Colonic mucosa (tissue), 4 donors: ENCODE data around the gene ZC3HAV1. TPM values are rescaled to one million over a fixed set of nuclear protein-coding genes. Genes with fewer than 3 reads are reported as not detected.
A peak's percentile ranks its signal among the peaks of the same experiment; 100 is the strongest.

Experiments used
- DNase-seq: peaks from one replicate; pipeline ENCODE4 v3.0.0-alpha.2; 2020
- H3K27ac ChIP-seq: fragments of 200-600 bp; one replicate; pipeline ENCODE4 v1.8.0; 2021
- H3K27me3 ChIP-seq: fragments of 200-600 bp; one replicate; pipeline ENCODE4 v1.8.0; 2021
- H3K36me3 ChIP-seq: fragments of 200-600 bp; one replicate; pipeline ENCODE4 v1.8.0; 2021
- H3K4me1 ChIP-seq: fragments of 200-600 bp; one replicate; pipeline ENCODE4 v1.8.0; 2021; ENCODE audit warnings: mild to moderate bottlenecking
- H3K4me3 ChIP-seq: fragments of 200-600 bp; one replicate; pipeline ENCODE4 v1.8.0; 2021
- H3K9ac ChIP-seq, 2 donors: one replicate each; pipeline ENCODE4 v1.7.0; 2013; ENCODE audit warnings: control low read depth in 2 of 2, low read depth in 2 of 2, low read length in 2 of 2
- H3K9me3 ChIP-seq: fragments of 200-600 bp; one replicate; pipeline ENCODE4 v1.8.0; 2021
- CTCF ChIP-seq: fragments of 200-600 bp; IDR thresholded peaks from one replicate; pipeline ENCODE4 v1.8.0; 2022; ENCODE audit warnings: antibody characterized with exemption, mild to moderate bottlenecking
- intact Hi-C: fragments of 100-400 bp; cut with DNase I; formaldehyde crosslinking; loops from one replicate; pipeline ENCODE4 v1.14.1; 2022
- total RNA-seq, 2 donors: library from RNA; stranded (reverse); fragmentation: NEBNext Ultra II Directional in 1 of 2; extraction: Animal tissue kit (Norgen Biotek cat#: 25700) in 1 of 2; gene quantifications; one replicate each; pipeline ENCODE4 v1.2.1, GENCODE V29; 2021
- donor health status: healthy.
- donor health status: DM: no; HTN: no; CAD: no.
- donor health status: DM: no; HTN: no; CAD: no.

ZC3HAV1 gene
- total RNA-seq, 2 donors from 2014 or later = 29.0 to 33.8 TPM

- DNase-seq = no peak
- Histone ChIP-seq H3K4me1 (no peaks in the 10 kb centered on the region), H3K27ac (no peak overlapping the region), H3K9ac (no peak overlapping the region), H3K27me3 (no peaks in the 10 kb centered on the region), H3K36me3 (peaks cover 11% of the 10 kb centered on the region), H3K4me3 (no peak overlapping the region), H3K9me3 (no peaks in the 10 kb centered on the region)
- intact Hi-C loops = loop anchor here (2.0 to 5.0 kb wide), 2 partner anchors 57 to 189 kb away; no protein-coding TSS in a partner anchor
- TF ChIP-seq CTCF = no peak
These were observed 33.4 kb downstream of the ZC3HAV1 start for GRCh38 chr7:139075871-139076686.

GRCh38 chr7:139075031-139075652 is 34.4 kb downstream of the ZC3HAV1 start:
- peak; percentile 73 for DNase-seq
- H3K36me3 ChIP-seq = peaks cover 11% of the 10 kb centered on the region
- H3K27me3 ChIP-seq = no peaks in the 10 kb centered on the region
- no peaks in the 10 kb centered on the region for H3K9me3 ChIP-seq
- no peaks in the 10 kb centered on the region for H3K4me1 ChIP-seq
- H3K27ac ChIP-seq = no peak overlapping the region
- peak; percentile 85 for TF ChIP-seq CTCF
- intact Hi-C loops = loop anchor here (5.0 kb wide), 1 partner anchor 188 kb away; no protein-coding TSS in a partner anchor
- no peak overlapping the region for H3K9ac ChIP-seq
- H3K4me3 ChIP-seq = no peak overlapping the region

GRCh38 chr7:139072796-139073195 is 36.7 kb downstream of the ZC3HAV1 start:
- DNase-seq = no peak
- H3K9ac ChIP-seq = no peak overlapping the region
- TF ChIP-seq CTCF = no peak
- peaks cover 11% of the 10 kb centered on the region for H3K36me3 ChIP-seq
- H3K27ac ChIP-seq = no peak overlapping the region
- H3K9me3 ChIP-seq = no peaks in the 10 kb centered on the region
- H3K27me3 ChIP-seq = no peaks in the 10 kb centered on the region
- intact Hi-C loops = no loop called here
- H3K4me1 ChIP-seq = no peaks in the 10 kb centered on the region
- H3K4me3 ChIP-seq = no peak overlapping the region

GRCh38 chr7:139071680-139072079 is 37.8 kb downstream of the ZC3HAV1 start:
- Histone ChIP-seq H3K27me3 (no peaks in the 10 kb centered on the region), H3K9me3 (no peaks in the 10 kb centered on the region), H3K9ac (no peak overlapping the region), H3K27ac (no peak overlapping the region), H3K4me1 (no peaks in the 10 kb centered on the region), H3K4me3 (no peak overlapping the region), H3K36me3 (peaks cover 11% of the 10 kb centered on the region)
- TF ChIP-seq CTCF = no peak
- intact Hi-C loops = no loop called here
- no peak for DNase-seq

- Histone ChIP-seq H3K4me1 (no peaks in the 10 kb centered on the region), H3K4me3 (no peak overlapping the region), H3K27ac (no peak overlapping the region), H3K27me3 (no peaks in the 10 kb centered on the region), H3K9ac (no peak overlapping the region), H3K9me3 (no peaks in the 10 kb centered on the region), H3K36me3 (peaks cover 16% of the 10 kb centered on the region)
- no peak for TF ChIP-seq CTCF
- intact Hi-C loops = no loop called here
- DNase-seq = no peak
These were observed 40.7 kb downstream of the ZC3HAV1 start for GRCh38 chr7:139068544-139069399.
